Measurements from ENCODE around the gene TFAP2D. TPM values are rescaled to one million over a fixed set of nuclear protein-coding genes. Genes with fewer than 3 reads are reported as not detected.

The TFAP2D gene
- total RNA-seq, 2 donors from 2014 or later, result not detected

GRCh38 chr6:50734488-50734887, 21.2 kb downstream of the TFAP2D start:
- no peak for ATAC-seq (replicated peaks in 1 of 2)
- Mint-ChIP-seq H3K36me3 (ENCODE audit: insufficient read depth in 2 of 2) (no peaks in the 10 kb centered on the region), H3K4me1 (ENCODE audit: low read depth) (no peaks in the 10 kb centered on the region), H3K9me3 (peaks cover 0 to 4% of the 10 kb centered on the region in 2 donors), H3K27ac (no peak overlapping the region), H3K4me3 (no peak overlapping the region), H3K27me3 (ENCODE audit: low read depth) (no peaks in the 10 kb centered on the region)
- no peak for DNase-seq

- H3K4me1 Mint-ChIP-seq (ENCODE audit: low read depth), result no peaks in the 10 kb centered on the region
- ATAC-seq (replicated peaks in 1 of 2) (no peak), DNase-seq (no peak)
- H3K27ac Mint-ChIP-seq, result no peak overlapping the region
- no peak overlapping the region for H3K4me3 Mint-ChIP-seq
- H3K9me3 Mint-ChIP-seq, result no peaks in the 10 kb centered on the region
- H3K27me3 Mint-ChIP-seq (ENCODE audit: low read depth), result no peaks in the 10 kb centered on the region
- no peaks in the 10 kb centered on the region for H3K36me3 Mint-ChIP-seq (ENCODE audit: insufficient read depth in 2 of 2)
These were observed 28.8 kb downstream of the TFAP2D start for GRCh38 chr6:50742161-50742560.

- Mint-ChIP-seq H3K27ac (no peak overlapping the region), H3K9me3 (no peaks in the 10 kb centered on the region), H3K27me3 (ENCODE audit: low read depth) (no peaks in the 10 kb centered on the region), H3K4me1 (ENCODE audit: low read depth) (no peaks in the 10 kb centered on the region), H3K36me3 (ENCODE audit: insufficient read depth in 2 of 2) (no peaks in the 10 kb centered on the region), H3K4me3 (no peak overlapping the region)
- DNase-seq (no peak), ATAC-seq (replicated peaks in 1 of 2) (no peak)
These were observed 31.6 kb downstream of the TFAP2D start for GRCh38 chr6:50744976-50745375.

- Mint-ChIP-seq H3K36me3 (ENCODE audit: insufficient read depth in 2 of 2) (no peaks in the 10 kb centered on the region), H3K4me1 (ENCODE audit: low read depth) (no peaks in the 10 kb centered on the region), H3K27me3 (ENCODE audit: low read depth) (no peaks in the 10 kb centered on the region), H3K4me3 (no peak overlapping the region), H3K9me3 (peaks cover 0 to 2% of the 10 kb centered on the region in 2 donors), H3K27ac (no peak overlapping the region)
- no peak for DNase-seq
- ATAC-seq (replicated peaks in 1 of 2), result no peak
These were observed 49.5 kb downstream of the TFAP2D start for GRCh38 chr6:50762798-50763197.

- DNase-seq, result no peak
- ATAC-seq (replicated peaks in 1 of 2), result no peak
- H3K4me3 Mint-ChIP-seq, result no peak overlapping the region
- H3K4me1 Mint-ChIP-seq (ENCODE audit: low read depth), result no peaks in the 10 kb centered on the region
- no peaks in the 10 kb centered on the region for H3K36me3 Mint-ChIP-seq (ENCODE audit: insufficient read depth in 2 of 2)
- no peaks in the 10 kb centered on the region for H3K27me3 Mint-ChIP-seq (ENCODE audit: low read depth)
- peaks cover 0 to 2% of the 10 kb centered on the region in 2 donors for H3K9me3 Mint-ChIP-seq
- no peak overlapping the region for H3K27ac Mint-ChIP-seq
These were observed 65.4 kb downstream of the TFAP2D start for GRCh38 chr6:50778696-50779095.

GRCh38 chr6:50780382-50780781, 67.1 kb downstream of the TFAP2D start:
- Mint-ChIP-seq H3K9me3 (peaks cover 0 to 2% of the 10 kb centered on the region in 2 donors), H3K27ac (no peak overlapping the region), H3K4me3 (no peak overlapping the region), H3K4me1 (ENCODE audit: low read depth) (no peaks in the 10 kb centered on the region), H3K36me3 (ENCODE audit: insufficient read depth in 2 of 2) (no peaks in the 10 kb centered on the region), H3K27me3 (ENCODE audit: low read depth) (no peaks in the 10 kb centered on the region)
- DNase-seq (no peak), ATAC-seq (replicated peaks in 1 of 2) (no peak)

GRCh38 chr6:50785921-50786320, 72.6 kb downstream of the TFAP2D start:
- Mint-ChIP-seq H3K4me1 (ENCODE audit: low read depth) (no peaks in the 10 kb centered on the region), H3K27me3 (ENCODE audit: low read depth) (no peaks in the 10 kb centered on the region), H3K9me3 (no peaks in the 10 kb centered on the region), H3K4me3 (no peak overlapping the region), H3K27ac (no peak overlapping the region), H3K36me3 (ENCODE audit: insufficient read depth in 2 of 2) (no peaks in the 10 kb centered on the region)
- ATAC-seq (replicated peaks in 1 of 2) (no peak), DNase-seq (no peak)

- no peaks in the 10 kb centered on the region for H3K36me3 Mint-ChIP-seq (ENCODE audit: insufficient read depth in 2 of 2)
- H3K4me1 Mint-ChIP-seq (ENCODE audit: low read depth), result no peaks in the 10 kb centered on the region
- no peaks in the 10 kb centered on the region for H3K9me3 Mint-ChIP-seq
- H3K27me3 Mint-ChIP-seq (ENCODE audit: low read depth), result peaks cover 6% of the 10 kb centered on the region
- DNase-seq (peak in 1 of 2 donors; percentile 2), ATAC-seq (replicated peaks in 1 of 2) (no peak)
- H3K27ac Mint-ChIP-seq, result no peak overlapping the region
- no peak overlapping the region for H3K4me3 Mint-ChIP-seq
These were observed 78.7 kb downstream of the TFAP2D start for GRCh38 chr6:50791900-50792508.

- H3K9me3 Mint-ChIP-seq, result no peaks in the 10 kb centered on the region
- H3K4me3 Mint-ChIP-seq, result no peak overlapping the region
- DNase-seq (no peak), ATAC-seq (replicated peaks in 1 of 2) (no peak)
- H3K27ac Mint-ChIP-seq, result no peak overlapping the region
- no peaks in the 10 kb centered on the region for H3K4me1 Mint-ChIP-seq (ENCODE audit: low read depth)
- H3K27me3 Mint-ChIP-seq (ENCODE audit: low read depth), result peaks cover 6% of the 10 kb centered on the region
- H3K36me3 Mint-ChIP-seq (ENCODE audit: insufficient read depth in 2 of 2), result no peaks in the 10 kb centered on the region
These were observed 79.4 kb downstream of the TFAP2D start for GRCh38 chr6:50792771-50793170.

GRCh38 chr6:50795574-50795973, 82.2 kb downstream of the TFAP2D start:
- Mint-ChIP-seq H3K36me3 (ENCODE audit: insufficient read depth in 2 of 2) (no peaks in the 10 kb centered on the region), H3K4me3 (no peak overlapping the region), H3K9me3 (no peaks in the 10 kb centered on the region), H3K27me3 (ENCODE audit: low read depth) (peaks cover 6% of the 10 kb centered on the region), H3K4me1 (ENCODE audit: low read depth) (no peaks in the 10 kb centered on the region), H3K27ac (no peak overlapping the region)
- no peak for ATAC-seq (replicated peaks in 1 of 2)
- no peak for DNase-seq

GRCh38 chr6:50804283-50804682, 91.0 kb downstream of the TFAP2D start:
- ATAC-seq (replicated peaks in 1 of 2), result no peak
- no peak for DNase-seq
- Mint-ChIP-seq H3K4me1 (ENCODE audit: low read depth) (no peaks in the 10 kb centered on the region), H3K27ac (no peak overlapping the region), H3K36me3 (ENCODE audit: insufficient read depth in 2 of 2) (no peaks in the 10 kb centered on the region), H3K4me3 (no peak overlapping the region), H3K9me3 (peaks cover 0 to 3% of the 10 kb centered on the region in 2 donors), H3K27me3 (ENCODE audit: low read depth) (no peaks in the 10 kb centered on the region)

- DNase-seq, result no peak
- Mint-ChIP-seq H3K36me3 (ENCODE audit: insufficient read depth in 2 of 2) (no peaks in the 10 kb centered on the region), H3K27ac (no peak overlapping the region), H3K27me3 (ENCODE audit: low read depth) (no peaks in the 10 kb centered on the region), H3K4me1 (ENCODE audit: low read depth) (no peaks in the 10 kb centered on the region), H3K9me3 (peaks cover 0 to 3% of the 10 kb centered on the region in 2 donors), H3K4me3 (no peak overlapping the region)
- no peak for ATAC-seq (replicated peaks in 1 of 2)
These were observed 93.7 kb downstream of the TFAP2D start for GRCh38 chr6:50807035-50807434.

- H3K27me3 Mint-ChIP-seq (ENCODE audit: low read depth), result peaks cover 61% of the 10 kb centered on the region
- H3K36me3 Mint-ChIP-seq (ENCODE audit: insufficient read depth in 2 of 2), result no peaks in the 10 kb centered on the region
- H3K4me1 Mint-ChIP-seq (ENCODE audit: low read depth), result peaks cover 10% of the 10 kb centered on the region
- no peak overlapping the region for H3K27ac Mint-ChIP-seq
- DNase-seq, result no peak
- no peak for ATAC-seq (replicated peaks in 1 of 2)
- H3K4me3 Mint-ChIP-seq, result peak overlapping the region; percentile 82 to 92
- H3K9me3 Mint-ChIP-seq, result no peaks in the 10 kb centered on the region
These were observed 102.2 kb downstream of the TFAP2D start for GRCh38 chr6:50815436-50816114.
